GDM1 (cell line): ENCODE measurements around the gene GPRASP3.

Experiments
- DNase-seq: peaks from one replicate; lab custom pipeline; 2025; lab: John Stamatoyannopoulos, UW

Gene GPRASP3

GRCh38 chrX:102765217-102765616 lies 44.7 kb downstream of the GPRASP3 start:
- DNase-seq, result no peak

GRCh38 chrX:102765809-102766208 lies 45.3 kb downstream of the GPRASP3 start:
- no peak for DNase-seq

- DNase-seq, result no peak
Observed at GRCh38 chrX:102767287-102767686, 46.7 kb downstream of the GPRASP3 start.

GRCh38 chrX:102768987-102769761 lies 48.6 kb downstream of the GPRASP3 start:
- peak; percentile 33 for DNase-seq
